Naive B cell (primary cell): Measurements from ENCODE around the gene SPDYE16. TPM values are rescaled to one million over a fixed set of nuclear protein-coding genes. Genes with fewer than 3 reads are reported as not detected.
"Not testable (repeated sequence)": the region's sequence is repeated elsewhere in the genome, so short reads cannot be mapped to it uniquely, and the experiment has no call there.

Experiments used
- ATAC-seq, 2 donors: fragments of 150-1000 bp; cut with Tn5 transposase; 2 replicates each; pipeline ENCODE4 v1.10.0; 2021; ENCODE audit warnings: low read depth in 2 of 2, mild to moderate bottlenecking in 2 of 2, moderate library complexity in 2 of 2
- DNase-seq: peaks from one replicate; pipeline ENCODE4 v3.0.0; 2022
- H3K27ac Mint-ChIP-seq, 6 donors: one replicate each; pipeline ENCODE4 v1.8.0; 2020 to 2022; ENCODE audit warnings: mild to moderate bottlenecking in 6 of 6, mixed read lengths in 6 of 6, moderate library complexity in 5 of 6, inconsistent platforms in 2 of 6
- H3K27me3 Mint-ChIP-seq, 3 donors: one replicate each; pipeline ENCODE4 v1.8.0; 2021 to 2022; ENCODE audit warnings: mixed read lengths in 3 of 3, mild to moderate bottlenecking in 1 of 3
- H3K36me3 Mint-ChIP-seq, 2 donors: one replicate each; pipeline ENCODE4 v1.8.0; 2020 to 2022; ENCODE audit warnings: mixed read lengths in 2 of 2, inconsistent platforms in 1 of 2, mild to moderate bottlenecking in 1 of 2
- H3K4me1 Mint-ChIP-seq, 3 donors: one replicate each; pipeline ENCODE4 v1.8.0; 2020 to 2022; ENCODE audit warnings: mixed read lengths in 3 of 3, inconsistent platforms in 1 of 3, mild to moderate bottlenecking in 1 of 3, moderate library complexity in 1 of 3
- H3K4me3 Mint-ChIP-seq, 8 donors: one replicate each; pipeline ENCODE4 v1.8.0; 2020 to 2022; ENCODE audit warnings: mild to moderate bottlenecking in 8 of 8, mixed read lengths in 8 of 8, moderate library complexity in 8 of 8, inconsistent platforms in 2 of 8
- H3K9me3 Mint-ChIP-seq, 7 donors: one replicate each; pipeline ENCODE4 v1.8.0; 2020 to 2022; ENCODE audit warnings: mixed read lengths in 7 of 7, mild to moderate bottlenecking in 5 of 7, inconsistent platforms in 2 of 7, moderate library complexity in 1 of 7
- polyA plus RNA-seq, 6 donors: library from polyadenylated mRNA; unstranded; fragments of 300-500 nt; fragmentation: Illumina TruSeq; gene quantifications; one replicate each; pipeline ENCODE4 v1.2.3, GENCODE V29; 2021; ENCODE audit warnings: low read depth in 6 of 6

Gene SPDYE16
- polyA plus RNA-seq, 6 donors from 2014 or later: 0.08 to 0.15 (median 0.09) TPM; not detected in 3

DNA sequence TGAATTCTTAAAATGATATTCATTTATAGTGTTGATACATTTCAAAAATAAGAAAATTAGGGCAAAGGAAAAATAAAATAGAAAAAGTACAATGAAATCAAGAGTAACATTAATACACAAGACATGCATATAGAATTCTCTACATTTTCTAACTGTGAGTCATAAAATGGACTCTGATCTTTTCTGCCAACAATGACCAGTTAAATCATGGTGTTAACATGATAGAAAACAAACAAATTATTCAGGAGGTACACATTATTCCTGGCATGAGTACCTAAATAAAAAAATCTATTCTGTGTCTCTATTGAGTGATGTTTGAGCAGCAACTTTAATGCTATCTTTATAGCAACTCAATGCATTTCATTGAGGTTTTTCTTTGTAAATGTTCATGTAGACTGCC is 25.6 kb upstream of the SPDYE16 start:
- not testable (repeated sequence) for H3K36me3 Mint-ChIP-seq, H3K27me3 Mint-ChIP-seq, H3K4me3 Mint-ChIP-seq, H3K27ac Mint-ChIP-seq, H3K9me3 Mint-ChIP-seq, DNase-seq, ATAC-seq
- H3K4me1 Mint-ChIP-seq: peaks cover 3 to 22% (median 4%) of the 10 kb centered on the region in 3 donors

DNA sequence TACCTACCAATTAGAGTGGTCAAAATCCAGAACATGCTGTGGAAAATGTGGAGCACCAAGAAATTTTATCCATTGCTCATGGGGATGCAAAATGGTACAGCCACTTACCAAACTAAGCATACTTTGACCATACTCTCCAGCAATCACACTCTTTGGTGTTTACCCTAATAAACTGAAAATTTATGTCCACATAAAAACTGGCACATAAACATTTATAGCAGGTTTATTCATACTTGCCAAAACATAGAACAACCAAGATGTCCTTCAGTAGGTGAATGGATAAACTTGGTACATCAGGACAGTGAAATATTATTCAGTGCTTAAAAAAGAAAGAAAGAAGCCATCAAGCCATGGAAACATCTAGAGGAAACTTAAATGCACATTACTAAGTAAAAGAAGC is 24.7 kb upstream of the SPDYE16 start:
- not testable (repeated sequence) for ATAC-seq, H3K36me3 Mint-ChIP-seq, H3K27me3 Mint-ChIP-seq, DNase-seq, H3K4me3 Mint-ChIP-seq, H3K9me3 Mint-ChIP-seq
- H3K27ac Mint-ChIP-seq: peak overlapping the region in 1 of 6 donors; percentile 51
- H3K4me1 Mint-ChIP-seq: peaks cover 4 to 24% (median 4%) of the 10 kb centered on the region in 3 donors

GRCh38 chr7:76567311-76567710 is 24.2 kb upstream of the SPDYE16 start:
- H3K36me3 Mint-ChIP-seq, H3K27ac Mint-ChIP-seq, H3K4me3 Mint-ChIP-seq, DNase-seq, H3K27me3 Mint-ChIP-seq, H3K9me3 Mint-ChIP-seq, ATAC-seq: not testable (repeated sequence)
- peaks cover 4 to 24% (median 7%) of the 10 kb centered on the region in 3 donors for H3K4me1 Mint-ChIP-seq

- not testable (repeated sequence) for H3K36me3 Mint-ChIP-seq, ATAC-seq, H3K9me3 Mint-ChIP-seq, H3K27me3 Mint-ChIP-seq, DNase-seq, H3K27ac Mint-ChIP-seq, H3K4me3 Mint-ChIP-seq
- H3K4me1 Mint-ChIP-seq: peaks cover 4 to 24% (median 14%) of the 10 kb centered on the region in 3 donors
Observed at GRCh38 chr7:76565001-76565400, 21.9 kb upstream of the SPDYE16 start.

DNA sequence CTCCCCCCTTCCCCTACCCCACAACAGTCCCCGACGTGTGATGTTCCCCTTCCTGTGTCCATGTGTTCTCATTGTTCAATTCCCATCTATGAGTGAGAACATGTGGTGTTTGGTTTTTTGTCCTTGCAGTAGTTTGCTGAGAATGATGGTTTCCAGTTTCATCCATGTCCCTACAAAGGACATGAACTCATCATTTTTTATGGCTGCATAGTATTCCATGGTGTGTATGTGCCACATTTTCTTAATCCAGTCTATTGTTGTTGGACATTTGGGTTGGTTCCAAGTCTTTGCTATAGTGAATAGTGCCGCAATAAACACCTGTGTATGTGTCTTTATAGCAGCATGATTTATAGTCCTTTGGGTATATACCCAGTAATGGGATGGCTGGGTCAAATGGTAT is 18.2 kb upstream of the SPDYE16 start:
- not testable (repeated sequence) for H3K4me3 Mint-ChIP-seq, H3K36me3 Mint-ChIP-seq, ATAC-seq, H3K27ac Mint-ChIP-seq, H3K9me3 Mint-ChIP-seq, DNase-seq, H3K27me3 Mint-ChIP-seq
- H3K4me1 Mint-ChIP-seq: peaks cover 15 to 22% (median 21%) of the 10 kb centered on the region in 3 donors

GRCh38 chr7:76560157-76560556 is 17.1 kb upstream of the SPDYE16 start:
- not testable (repeated sequence) for H3K9me3 Mint-ChIP-seq, DNase-seq, ATAC-seq, H3K36me3 Mint-ChIP-seq, H3K27me3 Mint-ChIP-seq, H3K4me3 Mint-ChIP-seq
- peaks cover 11 to 24% (median 16%) of the 10 kb centered on the region in 3 donors for H3K4me1 Mint-ChIP-seq
- peak overlapping the region in 1 of 6 donors; percentile 58 for H3K27ac Mint-ChIP-seq

- not testable (repeated sequence) for H3K27me3 Mint-ChIP-seq, H3K9me3 Mint-ChIP-seq, H3K4me3 Mint-ChIP-seq, DNase-seq, ATAC-seq, H3K36me3 Mint-ChIP-seq
- peak overlapping the region in 4 of 6 donors; percentile 3 to 74 (median 12) for H3K27ac Mint-ChIP-seq
- H3K4me1 Mint-ChIP-seq: peaks cover 13 to 24% (median 21%) of the 10 kb centered on the region in 3 donors
Observed at GRCh38 chr7:76559685-76560084, 16.6 kb upstream of the SPDYE16 start.

DNA sequence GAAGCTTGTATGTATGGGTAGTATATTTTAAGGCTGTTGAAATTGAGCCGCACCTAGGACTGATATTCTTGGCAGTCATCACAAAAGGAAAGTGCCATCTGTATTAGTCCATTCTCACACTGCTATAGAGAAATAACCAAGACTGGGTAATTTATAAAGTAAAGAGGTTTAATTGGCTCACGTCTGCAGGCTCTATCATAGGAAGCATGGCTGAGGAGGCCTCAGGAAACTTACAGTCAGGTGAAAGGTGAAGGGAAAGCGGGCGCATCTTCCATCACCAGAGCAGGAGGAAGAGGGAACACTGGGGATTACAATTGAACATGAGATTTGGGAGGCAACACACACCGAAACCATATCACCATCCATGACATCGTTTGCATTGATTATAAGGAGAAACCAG is 8.9 kb upstream of the SPDYE16 start:
- Mint-ChIP-seq H3K27ac (peak overlapping the region in 2 of 6 donors; percentile 22 to 58), H3K4me3 (peak overlapping the region in 1 of 8 donors; percentile 64), H3K4me1 (peaks cover 11 to 35% (median 28%) of the 10 kb centered on the region in 3 donors)
- not testable (repeated sequence) for H3K27me3 Mint-ChIP-seq, H3K36me3 Mint-ChIP-seq, H3K9me3 Mint-ChIP-seq, ATAC-seq, DNase-seq

DNA sequence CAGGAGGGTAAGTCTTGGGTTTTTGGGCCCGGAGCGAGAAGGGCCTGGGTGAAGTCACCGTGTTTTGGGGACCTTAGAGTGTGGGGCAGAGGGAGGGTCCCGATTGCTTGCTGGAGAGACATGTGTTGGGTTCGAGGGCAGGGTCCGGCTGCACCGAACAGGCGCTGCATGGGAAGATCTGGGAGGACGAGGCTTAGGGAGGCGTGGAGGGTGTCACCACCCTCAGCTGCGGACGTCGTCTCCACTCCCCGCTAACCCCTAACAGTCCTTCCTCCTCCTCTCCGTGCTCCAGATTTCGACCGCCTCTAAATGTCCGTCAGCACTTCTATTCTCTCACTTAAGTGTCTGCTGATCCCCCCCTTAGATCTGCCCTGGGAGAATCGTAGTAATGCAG is 6.8 kb upstream of the SPDYE16 start:
- Mint-ChIP-seq H3K4me1 (peaks cover 10 to 28% (median 26%) of the 10 kb centered on the region in 3 donors), H3K4me3 (peak overlapping the region; percentile 90 to 97 (median 94)), H3K27ac (peak overlapping the region in 5 of 6 donors; percentile 66 to 89 (median 74))
- not testable (repeated sequence) for ATAC-seq, DNase-seq, H3K27me3 Mint-ChIP-seq, H3K9me3 Mint-ChIP-seq, H3K36me3 Mint-ChIP-seq

DNA sequence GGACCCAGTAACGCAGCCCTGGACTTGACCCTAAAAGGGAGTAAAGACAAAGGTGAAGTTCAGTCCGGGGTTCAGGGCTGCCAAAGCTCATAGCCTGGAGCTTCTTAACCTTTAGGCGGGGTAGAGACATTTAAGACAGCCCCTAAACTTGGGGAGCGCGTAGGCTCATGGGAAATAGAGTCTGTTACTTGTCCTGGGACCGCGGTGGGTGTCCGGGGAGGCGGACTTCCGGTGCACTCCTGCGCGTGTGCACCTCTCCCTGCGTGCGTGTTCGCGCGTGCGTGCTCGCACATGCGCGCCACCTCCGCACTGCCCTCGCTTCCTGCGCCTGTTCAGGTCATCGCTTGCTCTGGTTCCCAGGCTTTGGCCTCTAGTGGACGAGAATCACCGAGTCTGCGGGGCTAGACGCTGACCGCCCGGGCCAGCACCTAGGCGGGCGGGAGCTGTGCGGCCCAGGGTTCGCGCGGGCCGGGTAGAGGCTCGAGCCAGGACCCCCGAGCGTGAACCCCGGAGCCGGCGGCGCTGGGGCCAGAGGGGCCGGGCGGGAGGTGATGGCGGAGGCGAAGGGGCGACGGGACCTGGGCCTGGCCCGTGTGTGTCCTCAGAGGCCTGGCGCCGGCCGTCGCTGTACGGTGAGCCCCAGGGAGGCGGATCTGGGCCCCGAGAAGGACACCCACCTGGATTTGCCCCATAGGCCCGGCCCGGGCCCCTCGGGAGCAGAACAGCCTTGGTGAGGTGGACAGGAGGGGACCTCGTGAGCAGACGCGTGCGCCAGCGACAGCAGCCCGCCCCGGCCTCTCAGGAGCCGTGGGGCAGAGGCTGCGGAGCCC is 6.1 kb upstream of the SPDYE16 start:
- H3K9me3 Mint-ChIP-seq, H3K27me3 Mint-ChIP-seq, H3K36me3 Mint-ChIP-seq: not testable (repeated sequence)
- DNase-seq (peak; percentile 81), ATAC-seq (peak; percentile 97)
- H3K4me1 Mint-ChIP-seq: peaks cover 8 to 26% (median 24%) of the 10 kb centered on the region in 3 donors
- H3K4me3 Mint-ChIP-seq: peak overlapping the region; percentile 90 to 97 (median 94)
- H3K27ac Mint-ChIP-seq: peak overlapping the region; percentile 86 to 95 (median 92)

DNA sequence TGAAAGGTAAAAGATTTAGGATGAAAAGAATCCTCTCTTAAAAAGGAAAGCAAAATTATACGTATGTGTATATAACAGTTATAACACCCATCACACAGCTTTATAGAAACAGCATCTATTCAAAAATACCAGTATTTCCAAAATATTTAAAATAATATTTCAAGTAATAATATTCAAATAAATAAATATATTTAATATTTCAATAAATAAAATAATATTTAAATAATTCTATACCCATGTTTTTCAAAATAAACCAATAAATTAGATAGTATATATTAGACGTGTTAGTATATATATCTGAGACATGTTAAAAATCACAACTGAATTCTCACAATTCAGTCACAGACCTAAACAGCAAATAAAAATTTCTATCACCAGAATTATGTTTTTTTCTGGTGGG is 11.5 kb downstream of the SPDYE16 start:
- not testable (repeated sequence) for DNase-seq, H3K4me1 Mint-ChIP-seq, H3K4me3 Mint-ChIP-seq, H3K9me3 Mint-ChIP-seq, ATAC-seq, H3K27ac Mint-ChIP-seq, H3K36me3 Mint-ChIP-seq, H3K27me3 Mint-ChIP-seq

DNA sequence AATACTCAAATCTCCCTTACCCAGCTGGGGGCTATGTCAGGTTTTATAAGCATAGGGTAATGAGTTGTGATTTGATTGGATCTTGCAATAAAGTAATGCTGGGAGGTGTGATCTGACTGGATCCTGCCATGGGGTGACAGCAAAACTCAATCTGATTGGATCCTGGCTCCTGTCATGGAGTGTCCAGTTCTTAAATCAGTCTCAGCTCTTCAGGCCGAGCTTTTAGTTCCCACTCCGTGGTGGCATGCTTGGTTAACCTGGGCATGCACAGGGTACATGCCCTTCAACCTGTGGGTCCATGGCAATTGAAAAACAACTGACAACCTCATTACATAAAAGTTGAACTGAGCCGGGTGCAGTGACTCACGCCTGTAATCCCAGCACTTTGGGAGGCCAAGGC is 16.9 kb downstream of the SPDYE16 start:
- not testable (repeated sequence) for H3K36me3 Mint-ChIP-seq

DNA sequence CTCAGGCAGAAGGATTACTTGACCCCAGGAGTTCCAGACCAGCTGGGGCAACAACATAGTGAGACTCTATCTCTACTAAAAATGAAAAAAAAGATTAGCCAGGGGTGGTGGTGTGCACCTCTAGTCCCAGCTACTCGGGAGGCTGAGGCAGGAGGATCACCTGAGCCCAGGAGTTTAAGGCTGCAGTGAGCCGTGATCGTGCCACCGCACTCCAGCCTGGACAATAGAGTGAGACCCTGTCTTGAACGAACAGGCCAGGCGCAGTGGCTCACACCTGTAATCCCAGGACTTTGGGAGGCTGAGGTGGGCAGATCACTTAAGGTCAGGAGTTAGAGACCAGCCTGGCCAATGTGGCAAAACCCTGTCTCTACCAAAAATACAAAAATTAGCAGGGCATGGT is 26.2 kb downstream of the SPDYE16 start:
- H3K4me1 Mint-ChIP-seq, DNase-seq, H3K4me3 Mint-ChIP-seq, H3K36me3 Mint-ChIP-seq, ATAC-seq, H3K9me3 Mint-ChIP-seq, H3K27ac Mint-ChIP-seq: not testable (repeated sequence)
- peaks cover 0 to 14% (median 0%) of the 10 kb centered on the region in 3 donors for H3K27me3 Mint-ChIP-seq

More for the DNA sequence above, 16.9 kb downstream of the SPDYE16 start:
- not testable (repeated sequence) for H3K9me3 Mint-ChIP-seq, H3K4me1 Mint-ChIP-seq, DNase-seq, ATAC-seq, H3K27me3 Mint-ChIP-seq, H3K4me3 Mint-ChIP-seq, H3K27ac Mint-ChIP-seq

- DNase-seq (no peak), ATAC-seq (peak; percentile 54 to 82)
- Mint-ChIP-seq H3K36me3 (no peaks in the 10 kb centered on the region), H3K4me3 (no peak overlapping the region), H3K27ac (no peak overlapping the region), H3K27me3 (peaks cover 0 to 14% (median 0%) of the 10 kb centered on the region in 3 donors), H3K9me3 (no peaks in the 10 kb centered on the region), H3K4me1 (peaks cover 0 to 4% (median 0%) of the 10 kb centered on the region in 3 donors)
Observed at GRCh38 chr7:76515999-76516443, 27.1 kb downstream of the SPDYE16 start.
